GM12891 (cell line): Measurements from ENCODE around the gene OR6C2.
A peak's percentile ranks its signal among the peaks of the same experiment; 100 is the strongest.
"Not testable (repeated sequence)": the region's sequence is repeated elsewhere in the genome, so short reads cannot be mapped to it uniquely, and the experiment has no call there.

ENCODE experiments used
- DNase-seq: peaks from one replicate; pipeline ENCODE4 v3.0.0; 2011; ENCODE audit warnings: low spot score; ENCODE audit not compliant: insufficient read length
- FAIRE-seq: peaks from 2 replicates; lab custom pipeline; 2011; peaks lifted over from hg19 to GRCh38; lab: Jason Lieb, UNC
- PAX5 ChIP-seq: IDR thresholded peaks from 2 replicates; pipeline ENCODE4 v1.6.1; 2011; ENCODE audit warnings: low read length, moderate library complexity, mild to moderate bottlenecking; ENCODE audit not compliant: insufficient read depth, severe bottlenecking
- POLR2A ChIP-seq: IDR thresholded peaks from 2 replicates; pipeline ENCODE4 v1.6.1; 2011; ENCODE audit warnings: low read depth, low read length, control low read depth
- POLR2AphosphoS5 ChIP-seq: IDR thresholded peaks from 2 replicates; pipeline ENCODE4 v1.6.1; 2011; ENCODE audit warnings: low read depth, low read length, control low read depth
- POU2F2 ChIP-seq: IDR thresholded peaks from 2 replicates; pipeline ENCODE4 v1.6.1; 2011; ENCODE audit warnings: low read depth, mild to moderate bottlenecking, control low read depth, low read length, moderate library complexity
- SPI1 ChIP-seq: IDR thresholded peaks from 2 replicates; pipeline ENCODE4 v1.6.1; 2011; ENCODE audit warnings: low read depth, low read length, control low read depth
- TAF1 ChIP-seq: IDR thresholded peaks from 2 replicates; pipeline ENCODE4 v1.6.1; 2011; ENCODE audit warnings: low read depth, low read length, control low read depth

The OR6C2 gene

DNA sequence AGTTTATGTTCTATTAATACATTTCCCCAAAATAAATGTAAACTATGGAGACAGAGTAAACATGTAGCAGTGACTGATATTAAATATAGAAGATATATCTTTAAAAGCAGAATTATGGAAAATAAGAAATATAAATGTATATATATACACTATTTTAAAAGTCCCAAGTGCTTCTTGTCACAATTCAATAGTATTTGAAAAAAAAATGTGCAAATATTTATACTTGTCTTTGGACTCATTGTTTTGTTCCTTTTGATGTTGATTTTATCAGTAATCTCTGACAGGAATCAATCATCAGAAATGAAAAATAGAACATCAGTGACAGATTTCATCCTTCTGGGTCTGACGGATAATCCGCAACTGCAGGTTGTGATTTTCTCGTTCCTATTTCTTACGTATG, 17.9 kb upstream of the OR6C2 start, which contains the start of gene OR6C76:
Gene OR6C76, plus strand, starts transcription at position 301 of the 400 bp plus-strand sequence. Its CDS starts 0 bp downstream, at position 301.
- no peak for TF ChIP-seq POLR2A
- no peak for TF ChIP-seq POLR2AphosphoS5
- no peak for TF ChIP-seq TAF1
- no peak for TF ChIP-seq PAX5
- TF ChIP-seq POU2F2 = no peak
- FAIRE-seq (no peak), DNase-seq (no peak)

DNA sequence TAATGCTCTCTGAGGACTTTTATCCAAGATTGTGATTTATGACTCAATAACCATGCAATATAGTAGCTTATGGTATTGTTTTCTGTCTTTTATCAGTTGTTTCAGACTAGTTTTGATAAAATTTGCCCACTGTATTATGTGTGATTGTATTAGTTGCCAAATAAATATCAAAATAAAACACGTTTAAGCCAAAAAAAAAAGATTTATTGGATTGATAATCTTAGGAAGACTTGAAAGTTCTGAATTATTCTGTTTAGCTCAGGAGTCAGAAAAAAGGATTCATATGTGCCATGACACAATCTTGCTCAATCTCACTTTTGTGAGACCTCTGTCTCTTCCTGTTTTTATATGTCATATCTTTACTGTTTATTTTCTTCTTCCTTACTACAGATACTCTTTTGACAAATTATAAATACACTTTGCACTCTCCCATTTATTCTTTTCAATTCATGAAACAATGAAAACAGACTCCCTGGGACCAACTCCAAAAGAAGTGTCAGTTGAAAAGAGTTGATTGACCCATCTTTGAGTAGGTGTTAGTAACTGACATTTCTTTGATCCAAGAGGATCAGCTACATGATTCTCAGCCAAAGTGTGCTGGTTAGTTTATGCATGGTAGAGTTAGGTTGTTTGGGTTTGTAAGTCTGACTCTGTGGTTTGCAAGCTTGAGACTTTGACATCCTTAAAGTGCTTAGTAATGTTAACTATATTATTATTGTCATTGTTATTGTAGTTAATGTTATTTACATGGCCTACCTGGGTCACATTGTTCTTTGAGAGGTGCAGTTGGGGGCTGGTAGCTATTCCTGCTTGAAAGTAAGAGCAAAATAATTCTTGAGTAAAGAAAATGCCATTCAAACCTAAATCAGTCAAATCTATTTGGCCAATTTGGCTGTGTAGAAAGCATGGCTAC, 15.3 kb upstream of the OR6C2 start:
- TF ChIP-seq SPI1 (no peak), TAF1 (no peak), POU2F2 (no peak), POLR2A (no peak), POLR2AphosphoS5 (no peak), PAX5 (no peak)
- DNase-seq = no peak
- FAIRE-seq = no peak

DNA sequence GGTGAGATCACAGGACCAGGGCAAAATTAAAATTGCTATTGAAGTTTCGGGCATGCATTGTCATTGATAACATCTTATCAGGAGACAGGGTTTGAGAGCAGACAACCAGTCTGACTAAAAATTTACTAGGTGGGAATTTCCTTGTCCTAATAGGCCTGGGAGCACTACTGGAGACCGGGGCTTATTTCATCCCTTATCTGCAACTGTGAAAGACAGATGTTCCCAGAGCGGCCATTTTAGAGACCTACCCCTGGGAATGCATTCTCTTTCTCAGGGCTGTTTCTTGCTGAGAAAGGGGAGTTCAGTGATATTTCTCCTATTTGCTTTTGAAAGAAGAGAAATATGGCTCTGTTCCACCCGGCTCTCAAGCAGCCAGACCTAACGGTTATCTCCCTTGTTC, 2.6 kb upstream of the OR6C2 start:
- FAIRE-seq, DNase-seq: not testable (repeated sequence)

DNA sequence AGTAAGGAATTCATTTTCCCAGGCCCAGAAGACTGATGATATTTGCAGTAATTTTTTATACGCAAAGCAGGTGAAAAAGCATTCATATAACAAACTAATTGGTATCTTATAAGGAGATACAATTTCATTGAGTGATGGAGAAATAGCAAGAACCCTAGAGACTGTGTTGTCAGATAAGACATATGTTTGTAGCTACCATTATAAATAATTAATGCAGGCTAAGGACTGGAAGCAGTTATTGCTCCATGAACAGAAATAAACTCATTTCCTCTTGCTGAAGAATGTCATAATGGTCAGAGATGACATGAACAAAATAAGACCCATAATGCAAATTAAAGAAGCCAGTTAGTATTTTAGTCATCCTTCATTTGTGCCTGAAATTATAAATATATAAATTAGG, 1.5 kb downstream of the OR6C2 start:
- no peak for FAIRE-seq
- DNase-seq = no peak
- TF ChIP-seq POU2F2 = no peak
- TF ChIP-seq PAX5 = no peak
- TF ChIP-seq POLR2AphosphoS5 = no peak
- TF ChIP-seq TAF1 = no peak
- TF ChIP-seq SPI1 = no peak
- no peak for TF ChIP-seq POLR2A

DNA sequence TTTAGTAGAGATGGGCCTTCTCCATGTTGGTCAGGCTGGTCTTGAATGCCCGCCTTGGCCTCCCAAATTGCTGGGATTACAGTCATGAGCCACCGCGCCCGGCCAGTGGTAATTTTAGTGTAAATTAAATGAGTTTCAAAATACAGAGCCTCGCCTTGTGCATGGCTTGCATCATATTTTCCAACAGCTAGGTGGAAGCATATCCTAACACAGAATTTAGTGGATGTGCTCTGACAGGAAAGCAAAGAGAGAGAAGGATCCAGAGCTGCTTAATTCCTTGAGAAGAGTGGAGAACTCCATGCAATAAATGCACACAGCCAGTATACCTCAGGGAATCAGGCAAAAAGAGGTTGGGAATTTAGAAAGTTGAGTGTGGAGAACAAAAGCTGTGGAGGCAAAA, 2.5 kb downstream of the OR6C2 start:
- DNase-seq (no peak), FAIRE-seq (no peak)

DNA sequence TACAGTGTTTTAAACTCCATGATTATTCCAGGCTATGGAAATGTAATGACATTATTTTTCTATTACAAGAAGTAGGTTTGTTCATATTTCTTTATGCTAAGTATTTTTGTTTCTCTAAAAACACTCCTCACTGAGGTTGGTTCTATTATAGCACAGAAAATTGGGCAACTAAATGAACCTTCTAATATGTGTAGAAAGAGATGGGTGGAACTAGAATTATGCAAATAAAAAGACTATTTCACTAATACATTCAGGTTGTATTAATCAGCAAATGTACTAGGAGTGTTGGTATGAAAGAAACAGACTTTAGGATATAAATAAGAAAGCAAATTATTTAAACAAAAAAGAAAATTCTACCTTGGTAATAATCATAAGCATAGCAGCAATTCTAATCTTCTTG, 4.9 kb downstream of the OR6C2 start:
- TF ChIP-seq POLR2AphosphoS5 = no peak
- no peak for TF ChIP-seq POLR2A
- no peak for TF ChIP-seq PAX5
- TF ChIP-seq SPI1 = no peak
- TF ChIP-seq TAF1 = no peak
- TF ChIP-seq POU2F2 = no peak

More for the DNA sequence above, 2.5 kb downstream of the OR6C2 start:
- TF ChIP-seq SPI1 (no peak), POU2F2 (no peak), TAF1 (no peak), PAX5 (no peak), POLR2A (no peak), POLR2AphosphoS5 (no peak)

DNA sequence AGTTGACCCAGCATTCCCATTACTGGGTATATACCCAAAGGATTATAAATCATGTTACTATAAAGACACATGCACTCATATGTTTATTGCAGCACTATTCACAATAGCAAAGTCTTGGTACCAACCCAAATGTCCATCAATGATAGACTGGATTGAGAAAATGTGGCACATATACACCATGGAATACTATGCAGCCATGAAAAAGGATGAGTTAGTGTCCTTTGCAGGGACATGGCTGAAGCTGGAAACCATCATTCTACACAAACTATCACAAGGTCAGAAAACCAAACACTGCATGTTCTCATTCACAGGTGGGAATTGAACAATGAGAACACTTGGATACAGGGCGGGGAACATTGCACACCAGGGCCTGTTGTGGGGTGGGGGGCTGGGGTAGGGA, 21.1 kb downstream of the OR6C2 start:
- DNase-seq, FAIRE-seq: not testable (repeated sequence)

More for the DNA sequence above, 4.9 kb downstream of the OR6C2 start:
- DNase-seq (no peak), FAIRE-seq (no peak)

DNA sequence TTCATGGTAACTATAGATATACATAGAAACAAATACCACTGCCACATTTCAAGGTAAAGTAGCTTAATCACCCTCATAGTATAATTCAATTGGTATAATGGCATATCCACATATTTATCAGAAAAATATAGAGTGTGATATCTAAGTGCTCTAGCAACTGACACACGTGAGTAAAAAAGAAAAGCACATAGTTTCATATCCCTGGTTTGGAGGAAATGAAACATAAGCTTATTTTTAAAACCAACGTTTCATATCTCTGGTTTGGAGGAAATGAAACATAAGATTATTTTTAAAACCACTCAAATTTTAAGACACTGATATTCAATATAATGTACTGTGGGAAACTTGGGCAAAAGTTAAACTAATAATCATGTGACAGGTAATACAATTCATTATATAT, 24.0 kb downstream of the OR6C2 start:
- FAIRE-seq (no peak), DNase-seq (no peak)
- peak; percentile 63; the same call in 1 of the 2 replicates for TF ChIP-seq SPI1
- TF ChIP-seq POLR2AphosphoS5 = no peak

DNA sequence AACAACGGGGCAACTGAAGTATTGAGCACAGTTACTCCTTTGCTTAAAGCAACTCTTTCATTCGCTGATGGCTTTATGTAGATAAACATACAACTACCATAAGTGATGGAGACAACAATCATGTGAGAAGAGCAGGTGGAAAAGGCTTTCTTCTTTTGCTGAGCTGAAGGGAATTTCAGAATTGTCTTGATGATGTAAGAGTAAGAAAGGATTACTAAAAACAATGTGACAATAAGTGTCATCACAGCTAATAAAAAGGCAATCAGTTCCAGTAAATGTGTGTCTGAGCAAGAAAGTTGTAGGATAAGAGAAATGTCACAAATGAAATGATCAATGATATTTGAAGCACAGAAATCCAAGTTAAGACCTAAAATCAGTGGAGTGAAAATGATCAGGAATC, 25.4 kb downstream of the OR6C2 start:
- no peak for FAIRE-seq
- no peak for TF ChIP-seq POU2F2
- TF ChIP-seq POLR2A = no peak
- TF ChIP-seq TAF1 = no peak
- no peak for TF ChIP-seq PAX5
- no peak for TF ChIP-seq SPI1
- TF ChIP-seq POLR2AphosphoS5 = no peak
- no peak for DNase-seq

DNA sequence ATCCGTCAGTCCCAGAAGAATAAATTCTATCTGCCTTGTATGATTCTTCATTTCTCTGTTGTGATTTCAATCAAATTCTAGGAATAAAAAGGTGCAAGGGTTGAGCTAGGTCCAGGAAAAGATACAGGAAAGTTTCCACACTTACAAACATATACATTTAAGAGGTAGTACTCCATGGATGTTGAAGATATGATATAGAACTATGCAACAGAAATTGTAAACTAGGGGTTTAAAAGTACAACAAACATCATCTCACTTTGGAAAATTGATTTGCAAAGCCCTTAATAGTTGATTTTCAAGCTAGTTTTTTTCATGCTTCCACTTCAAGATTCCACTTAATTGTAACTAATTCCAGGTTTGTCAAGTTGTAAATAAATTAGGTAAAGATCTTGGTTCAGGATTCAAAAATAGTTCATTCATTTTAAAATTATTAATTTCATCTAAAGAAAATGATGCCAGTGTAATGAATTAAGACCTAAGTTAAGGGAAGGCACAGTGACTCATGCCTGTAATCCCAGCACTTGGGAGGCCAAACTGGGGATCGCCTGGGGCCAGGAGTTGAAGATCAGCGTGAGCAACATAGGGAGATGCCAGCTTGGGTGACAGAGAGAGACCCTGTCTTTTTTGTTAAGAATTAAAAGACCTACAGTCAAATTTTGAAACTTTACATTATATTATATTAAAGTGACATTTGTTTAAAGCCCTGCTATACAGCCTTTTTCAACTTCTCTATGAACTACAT, 26.4 kb downstream of the OR6C2 start, which contains the start of gene OR6C70:
Gene OR6C70, minus strand, starts transcription at position 51 of the 742 bp plus-strand sequence. Its CDS starts 0 bp downstream, at position 51.
- DNase-seq (no peak), FAIRE-seq (no peak)
- TF ChIP-seq POU2F2 (no peak), POLR2A (no peak), TAF1 (no peak), PAX5 (no peak), SPI1 (no peak), POLR2AphosphoS5 (no peak)

DNA sequence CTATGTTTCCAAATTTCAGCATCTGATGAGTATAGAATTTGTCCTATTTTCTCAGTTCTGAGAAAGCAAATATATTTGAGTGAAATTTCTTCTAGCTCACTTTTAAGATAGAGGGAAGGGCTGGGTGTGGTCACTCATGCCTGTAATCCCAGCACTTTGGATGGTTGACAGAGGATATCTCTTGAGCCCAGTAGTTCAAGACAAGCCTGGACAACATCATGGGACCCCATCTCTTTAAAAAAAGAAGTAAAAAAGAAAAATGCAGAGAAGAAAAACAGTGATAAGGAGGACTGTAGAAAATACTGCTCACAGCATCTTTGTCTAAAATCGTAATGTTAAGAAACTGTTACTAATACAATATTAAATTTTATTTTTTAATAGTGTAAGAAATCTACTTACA, 28.4 kb downstream of the OR6C2 start:
- DNase-seq = no peak
- no peak for FAIRE-seq
- no peak for TF ChIP-seq PAX5
- TF ChIP-seq POU2F2 = no peak
- no peak for TF ChIP-seq POLR2AphosphoS5
- no peak for TF ChIP-seq TAF1
- TF ChIP-seq SPI1 = no peak

DNA sequence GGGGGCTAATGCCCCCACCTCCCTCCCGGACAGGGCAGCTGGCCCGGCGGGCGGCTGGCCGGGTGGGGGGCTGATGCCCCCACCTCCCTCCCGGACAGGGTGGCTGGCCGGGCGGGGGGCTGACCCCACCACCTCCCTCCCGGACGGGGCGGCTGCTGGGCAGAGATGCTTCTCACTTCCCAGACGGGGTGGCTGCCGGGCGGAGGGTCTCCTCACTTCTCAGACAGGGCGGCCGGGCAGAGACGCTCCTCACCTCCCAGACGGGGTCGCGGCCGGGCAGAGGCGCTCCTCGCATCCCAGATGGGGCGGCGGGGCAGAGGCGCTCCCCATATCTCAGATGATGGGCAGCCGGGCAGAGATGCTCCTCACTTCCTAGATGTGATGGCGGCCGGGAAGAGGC, 35.3 kb downstream of the OR6C2 start:
- not testable (repeated sequence) for DNase-seq, FAIRE-seq

DNA sequence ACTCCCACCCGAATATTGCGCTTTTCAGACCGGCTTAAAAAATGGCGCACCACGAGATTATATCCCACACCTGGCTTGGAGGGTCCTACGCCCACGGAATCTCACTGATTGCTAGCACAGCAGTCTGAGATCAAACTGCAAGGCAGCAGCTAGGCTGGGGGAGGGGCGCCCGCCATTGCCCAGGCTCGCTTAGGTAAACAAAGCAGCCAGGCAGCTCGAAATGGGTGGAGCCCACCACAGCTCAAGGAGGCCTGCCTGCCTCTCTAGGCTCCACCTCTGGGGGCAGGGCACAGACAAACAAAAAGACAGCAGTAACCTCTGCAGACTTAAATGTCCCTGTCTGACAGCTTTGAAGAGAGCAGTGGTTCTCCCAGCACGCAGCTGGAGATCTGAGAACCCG, 40.4 kb downstream of the OR6C2 start:
- DNase-seq, FAIRE-seq: not testable (repeated sequence)
